Trophoblast cell (in vitro differentiated cells and primary cell): ENCODE results near the gene CTTN.

ENCODE experiments used
- DNase-seq, 2 donors: peaks; one replicate each; pipeline ENCODE4 v3.0.0-alpha.2; 2016
- H2AFZ ChIP-seq: 2 replicates; pipeline ENCODE4 v1.6.1; 2013; ENCODE audit warnings: low read length, moderate library complexity, mild to moderate bottlenecking; ENCODE audit not compliant: insufficient read depth, poor library complexity
- H2AK5ac ChIP-seq: 2 replicates; pipeline ENCODE4 v1.6.1; 2013; ENCODE audit warnings: mild to moderate bottlenecking, low read length
- H2BK120ac ChIP-seq: 2 replicates; pipeline ENCODE4 v1.6.1; 2013; ENCODE audit warnings: low read length, mild to moderate bottlenecking, moderate library complexity; ENCODE audit not compliant: insufficient read depth, poor library complexity
- H2BK12ac ChIP-seq: 2 replicates; pipeline ENCODE4 v1.6.1; 2013; ENCODE audit warnings: mild to moderate bottlenecking, low read length, moderate library complexity
- H2BK5ac ChIP-seq: 2 replicates; pipeline ENCODE4 v1.6.1; 2013; ENCODE audit warnings: low read length, low read depth, moderate library complexity, mild to moderate bottlenecking; ENCODE audit not compliant: poor library complexity
- H3K14ac ChIP-seq: 2 replicates; pipeline ENCODE4 v1.6.1; 2013; ENCODE audit warnings: mild to moderate bottlenecking, low read length
- H3K18ac ChIP-seq: 2 replicates; pipeline ENCODE4 v1.6.1; 2013; ENCODE audit warnings: mild to moderate bottlenecking, low read length
- H3K23ac ChIP-seq: 2 replicates; pipeline ENCODE4 v1.6.1; 2013; ENCODE audit warnings: low read length
- H3K27ac ChIP-seq: 2 replicates; pipeline ENCODE4 v1.5.1; 2013; ENCODE audit warnings: low read depth, mild to moderate bottlenecking, inconsistent platforms, low read length, moderate library complexity
- H3K27me3 ChIP-seq: 2 replicates; pipeline ENCODE4 v1.6.1; 2013; ENCODE audit warnings: inconsistent platforms, mild to moderate bottlenecking, low read length, moderate library complexity; ENCODE audit not compliant: insufficient read depth
- H3K36me3 ChIP-seq, 2 experiments: 1 replicate in 1 of 2; 2 replicates in 1 of 2; pipeline ENCODE4 v1.6.1; 2013; ENCODE audit warnings: low read length in 2 of 2, mild to moderate bottlenecking in 2 of 2, moderate library complexity in 1 of 2; ENCODE audit not compliant: insufficient read depth in 2 of 2, control insufficient read depth in 1 of 2
- H3K4ac ChIP-seq: 2 replicates; pipeline ENCODE4 v1.6.1; 2013; ENCODE audit warnings: low read depth, mild to moderate bottlenecking, low read length, moderate library complexity
- H3K4me1 ChIP-seq, 2 experiments: 1 replicate in 1 of 2; 2 replicates in 1 of 2; pipeline ENCODE4 v1.6.1; 2013; ENCODE audit warnings: low read length in 2 of 2, mild to moderate bottlenecking in 2 of 2, moderate library complexity in 1 of 2; ENCODE audit not compliant: insufficient read depth in 2 of 2, control insufficient read depth in 1 of 2
- H3K4me2 ChIP-seq: 2 replicates; pipeline ENCODE4 v1.6.1; 2013; ENCODE audit warnings: inconsistent platforms, mild to moderate bottlenecking, low read length, moderate library complexity
- H3K4me3 ChIP-seq: 2 replicates; pipeline ENCODE4 v1.5.1; 2013; ENCODE audit warnings: mild to moderate bottlenecking, low read depth, low read length, inconsistent platforms
- H3K79me1 ChIP-seq: one replicate; pipeline ENCODE4 v1.6.1; 2013; ENCODE audit warnings: low read length
- H3K79me2 ChIP-seq: 2 replicates; pipeline ENCODE4 v1.6.1; 2013; ENCODE audit warnings: low read length, mild to moderate bottlenecking; ENCODE audit not compliant: control insufficient read depth, insufficient read depth, poor library complexity
- H3K9ac ChIP-seq: 2 replicates; pipeline ENCODE4 v1.6.1; 2013; ENCODE audit warnings: mild to moderate bottlenecking, low read length
- H3K9me3 ChIP-seq: 2 replicates; pipeline ENCODE4 v1.6.1; 2013; ENCODE audit warnings: low read depth, mild to moderate bottlenecking, control low read depth, inconsistent platforms, low read length; ENCODE audit not compliant: insufficient read depth
- H4K12ac ChIP-seq: 2 replicates; pipeline ENCODE4 v1.6.1; 2013; ENCODE audit warnings: low read depth, mild to moderate bottlenecking, low read length, moderate library complexity
- H4K8ac ChIP-seq: 2 replicates; pipeline ENCODE4 v1.6.1; 2013; ENCODE audit warnings: low read depth, mild to moderate bottlenecking, low read length, moderate library complexity
- H4K91ac ChIP-seq: one replicate; pipeline ENCODE4 v1.6.1; 2013; ENCODE audit warnings: low read depth, mild to moderate bottlenecking, low read length, moderate library complexity
- WGBS: extraction: QIAGEN DNeasy Blood & Tissue Kit; methylation state at CpG from one replicate; pipeline ENCODE4 v1.1.7; 2013; ENCODE audit warnings: missing lambda C conversion rate; ENCODE audit not compliant: insufficient read length, insufficient coverage; ENCODE audit errors: extremely low coverage; 5-methylcytosine and 5-hydroxymethylcytosine counted together

The CTTN gene

GRCh38 chr11:70409437-70409836 lies 11.1 kb downstream of the CTTN start:
- Histone ChIP-seq H3K4me1 (peaks cover 0 to 2% of the 10 kb centered on the region in 2 experiments), H3K18ac (no peak overlapping the region), H3K4me3 (no peak overlapping the region), H3K27me3 (no peaks in the 10 kb centered on the region), H4K91ac (no peak overlapping the region), H3K79me1 (no peaks in the 10 kb centered on the region), H2AFZ (no peak overlapping the region), H3K27ac (no peak overlapping the region), H3K23ac (no peak overlapping the region), H3K36me3 (peaks cover 76 to 81% of the 10 kb centered on the region in 2 experiments), H2AK5ac (no peak overlapping the region), H3K9me3 (no peaks in the 10 kb centered on the region), H2BK120ac (no peak overlapping the region), H3K9ac (no peak overlapping the region), H3K79me2 (peaks cover 2% of the 10 kb centered on the region), H2BK12ac (no peak overlapping the region), H3K14ac (no peak overlapping the region), H4K12ac (no peak overlapping the region), H4K8ac (no peak overlapping the region), H3K4ac (no peak overlapping the region), H3K4me2 (no peak overlapping the region), H2BK5ac (no peak overlapping the region)
- WGBS = no CpG with 5 or more reads among the region's 10 CpGs
- no peak for DNase-seq

GRCh38 chr11:70409871-70410270 lies 11.5 kb downstream of the CTTN start:
- DNase-seq = no peak
- peaks cover 2% of the 10 kb centered on the region for H3K79me2 ChIP-seq
- H3K9me3 ChIP-seq = no peaks in the 10 kb centered on the region
- H2AFZ ChIP-seq = no peak overlapping the region
- H2BK5ac ChIP-seq = no peak overlapping the region
- H2BK120ac ChIP-seq = no peak overlapping the region
- H3K9ac ChIP-seq = no peak overlapping the region
- H4K8ac ChIP-seq = no peak overlapping the region
- H2AK5ac ChIP-seq = no peak overlapping the region
- no peak overlapping the region for H3K14ac ChIP-seq
- H3K27ac ChIP-seq = no peak overlapping the region
- no peak overlapping the region for H4K91ac ChIP-seq
- H3K18ac ChIP-seq = no peak overlapping the region
- H3K79me1 ChIP-seq = no peaks in the 10 kb centered on the region
- no peak overlapping the region for H3K4ac ChIP-seq
- H3K4me3 ChIP-seq = no peak overlapping the region
- H2BK12ac ChIP-seq = no peak overlapping the region
- H3K4me2 ChIP-seq = no peak overlapping the region
- H3K36me3 ChIP-seq = peaks cover 81 to 85% of the 10 kb centered on the region in 2 experiments
- H3K27me3 ChIP-seq = no peaks in the 10 kb centered on the region
- no peaks in the 10 kb centered on the region for H3K4me1 ChIP-seq
- WGBS = no CpG with 5 or more reads among the region's 7 CpGs
- H4K12ac ChIP-seq = no peak overlapping the region
- H3K23ac ChIP-seq = no peak overlapping the region

- no peak for DNase-seq
- Histone ChIP-seq H2AK5ac (no peak overlapping the region), H4K91ac (no peak overlapping the region), H3K4me2 (no peak overlapping the region), H3K27me3 (no peaks in the 10 kb centered on the region), H3K23ac (no peak overlapping the region), H4K8ac (no peak overlapping the region), H3K9me3 (no peaks in the 10 kb centered on the region), H4K12ac (no peak overlapping the region), H2BK120ac (no peak overlapping the region), H3K4ac (peak overlapping the region; percentile 42), H3K18ac (no peak overlapping the region), H3K79me2 (peaks cover 2% of the 10 kb centered on the region), H3K36me3 (peaks cover 85 to 87% of the 10 kb centered on the region in 2 experiments), H3K27ac (no peak overlapping the region), H2BK5ac (no peak overlapping the region), H3K4me1 (no peaks in the 10 kb centered on the region), H3K14ac (no peak overlapping the region), H2AFZ (no peak overlapping the region), H3K4me3 (no peak overlapping the region), H2BK12ac (no peak overlapping the region), H3K9ac (no peak overlapping the region), H3K79me1 (no peaks in the 10 kb centered on the region)
- no CpG with 5 or more reads among the region's 29 CpGs for WGBS
These were observed 12.2 kb downstream of the CTTN start for GRCh38 chr11:70410276-70411205.

GRCh38 chr11:70411713-70412452 lies 13.6 kb downstream of the CTTN start:
- Histone ChIP-seq H2BK12ac (no peak overlapping the region), H4K12ac (no peak overlapping the region), H3K4me3 (no peak overlapping the region), H4K8ac (no peak overlapping the region), H3K4me2 (no peak overlapping the region), H2AK5ac (no peak overlapping the region), H3K27ac (no peak overlapping the region), H3K4ac (no peak overlapping the region), H3K27me3 (no peaks in the 10 kb centered on the region), H3K36me3 (peaks cover 91 to 93% of the 10 kb centered on the region in 2 experiments), H3K79me2 (peaks cover 2% of the 10 kb centered on the region), H3K18ac (peak overlapping the region; percentile 46), H4K91ac (no peak overlapping the region), H3K4me1 (no peaks in the 10 kb centered on the region), H3K23ac (no peak overlapping the region), H3K79me1 (no peaks in the 10 kb centered on the region), H3K9ac (no peak overlapping the region), H2BK120ac (no peak overlapping the region), H2AFZ (no peak overlapping the region), H3K14ac (no peak overlapping the region), H2BK5ac (no peak overlapping the region), H3K9me3 (no peaks in the 10 kb centered on the region)
- DNase-seq = no peak
- WGBS = no CpG with 5 or more reads among the region's 15 CpGs
